DMS53 treated with DMSO at 0.1 percent for 48 hours (cell line): Measurements from ENCODE around the gene VPS18.
A peak's percentile ranks its signal among the peaks of the same experiment; 100 is the strongest.

Experiments
- DNase-seq: peaks from one replicate; lab custom pipeline; 2025; ENCODE audit not compliant: unreplicated experiment; lab: John Stamatoyannopoulos, UW

Gene VPS18

GRCh38 chr15:40921949-40922607, 27.8 kb downstream of the VPS18 start:
- DNase-seq, result no peak

GRCh38 chr15:40922608-40923005, 28.4 kb downstream of the VPS18 start:
- DNase-seq, result no peak

- DNase-seq, result no peak
These were observed 29.3 kb downstream of the VPS18 start for GRCh38 chr15:40923551-40923950.

GRCh38 chr15:40925495-40925862, 31.2 kb downstream of the VPS18 start:
- DNase-seq, result no peak

GRCh38 chr15:40925863-40926658, 31.8 kb downstream of the VPS18 start:
- DNase-seq, result no peak

GRCh38 chr15:40926659-40927494, 32.6 kb downstream of the VPS18 start:
- no peak for DNase-seq

GRCh38 chr15:40927495-40927872, 33.2 kb downstream of the VPS18 start:
- no peak for DNase-seq

GRCh38 chr15:40927873-40928806, 33.9 kb downstream of the VPS18 start:
- peak; percentile 80 for DNase-seq

GRCh38 chr15:40928821-40929659, 34.8 kb downstream of the VPS18 start, which contains the start of gene DLL4:
Gene DLL4, plus strand, starts transcription at chr15:40929340. Its CDS starts 329 bp downstream, at chr15:40929669.
- DNase-seq, result peak; percentile 88

GRCh38 chr15:40929660-40930429, 35.6 kb downstream of the VPS18 start:
- DNase-seq, result no peak

GRCh38 chr15:40930430-40931299, 36.4 kb downstream of the VPS18 start:
- no peak for DNase-seq

GRCh38 chr15:40931300-40932142, 37.3 kb downstream of the VPS18 start:
- no peak for DNase-seq

GRCh38 chr15:40932156-40932555, 37.9 kb downstream of the VPS18 start:
- peak; percentile 73 for DNase-seq

GRCh38 chr15:40932649-40933516, 38.6 kb downstream of the VPS18 start:
- DNase-seq, result peak; percentile 91

GRCh38 chr15:40933517-40933902, 39.3 kb downstream of the VPS18 start:
- no peak for DNase-seq

GRCh38 chr15:40934457-40934856, 40.2 kb downstream of the VPS18 start:
- DNase-seq, result no peak
